Measurements from ENCODE around the gene FSTL4.

FSTL4 gene

GRCh38 chr5:133291524-133291923 is 320.8 kb downstream of the FSTL4 start:
- H3K9me3 ChIP-seq (ENCODE audit: control insufficient read depth, low read length) = no peaks in the 10 kb centered on the region
- H3K36me3 ChIP-seq (ENCODE audit: control insufficient read depth, insufficient read depth, low read length) = no peaks in the 10 kb centered on the region
- 84 to 93% methylated on average over 4 of the region's 4 CpGs for WGBS, 2 experiments (ENCODE audit: insufficient coverage in 2 of 2)
- no peak overlapping the region for H3K27ac ChIP-seq (ENCODE audit: low read depth, low read length, severe bottlenecking)
- no peak overlapping the region for H3K4me3 ChIP-seq (ENCODE audit: extremely low read depth, insufficient read depth, low read length, poor library complexity, severe bottlenecking)
- H3K4me1 ChIP-seq (ENCODE audit: control insufficient read depth, insufficient read depth, low read length, poor library complexity, severe bottlenecking) = peaks cover 4% of the 10 kb centered on the region

DNA sequence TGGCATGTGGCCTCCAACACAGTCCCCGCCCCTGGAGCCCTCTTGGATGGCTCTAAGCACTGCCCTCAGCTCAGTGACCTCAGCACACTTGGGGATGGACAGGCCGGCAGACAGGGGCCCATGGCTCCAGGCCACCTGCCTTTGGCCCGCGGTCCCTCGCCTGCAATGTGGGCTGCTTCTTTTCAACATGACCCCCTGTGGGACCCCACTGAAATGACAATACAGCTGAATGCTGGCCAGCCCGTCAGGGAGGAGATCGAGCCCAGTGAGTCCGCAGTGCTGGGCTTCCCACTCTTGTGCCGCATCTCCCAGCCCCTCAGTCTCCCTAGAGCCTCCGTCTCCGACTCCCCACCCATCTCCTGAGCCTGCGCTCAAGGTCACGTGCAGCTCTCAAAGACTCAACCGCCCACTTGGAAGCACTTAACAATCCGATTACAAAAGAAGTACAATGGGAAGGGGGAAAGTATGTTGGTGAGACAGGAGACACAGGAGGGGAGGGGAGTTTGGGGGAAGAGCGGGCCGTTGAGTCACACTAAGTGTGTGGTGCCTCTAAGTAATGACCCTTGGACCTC is 321.6 kb downstream of the FSTL4 start:
- WGBS, 2 experiments (ENCODE audit: insufficient coverage in 2 of 2) = 79 to 82% methylated on average over 11 to 14 of the region's 17 CpGs
- no peaks in the 10 kb centered on the region for H3K9me3 ChIP-seq (ENCODE audit: control insufficient read depth, low read length)
- H3K4me3 ChIP-seq (ENCODE audit: extremely low read depth, insufficient read depth, low read length, poor library complexity, severe bottlenecking) = no peak overlapping the region
- H3K4me1 ChIP-seq (ENCODE audit: control insufficient read depth, insufficient read depth, low read length, poor library complexity, severe bottlenecking) = peaks cover 4% of the 10 kb centered on the region
- no peak overlapping the region for H3K27ac ChIP-seq (ENCODE audit: low read depth, low read length, severe bottlenecking)
- H3K36me3 ChIP-seq (ENCODE audit: control insufficient read depth, insufficient read depth, low read length) = no peaks in the 10 kb centered on the region

GRCh38 chr5:133289686-133290367 is 322.5 kb downstream of the FSTL4 start:
- no peaks in the 10 kb centered on the region for H3K9me3 ChIP-seq (ENCODE audit: control insufficient read depth, low read length)
- H3K4me3 ChIP-seq (ENCODE audit: extremely low read depth, insufficient read depth, low read length, poor library complexity, severe bottlenecking) = no peak overlapping the region
- no peak overlapping the region for H3K27ac ChIP-seq (ENCODE audit: low read depth, low read length, severe bottlenecking)
- no peaks in the 10 kb centered on the region for H3K36me3 ChIP-seq (ENCODE audit: control insufficient read depth, insufficient read depth, low read length)
- H3K4me1 ChIP-seq (ENCODE audit: control insufficient read depth, insufficient read depth, low read length, poor library complexity, severe bottlenecking) = peaks cover 4% of the 10 kb centered on the region
- 82 to 89% methylated on average over 9 of the region's 9 CpGs for WGBS, 2 experiments (ENCODE audit: insufficient coverage in 2 of 2)

DNA sequence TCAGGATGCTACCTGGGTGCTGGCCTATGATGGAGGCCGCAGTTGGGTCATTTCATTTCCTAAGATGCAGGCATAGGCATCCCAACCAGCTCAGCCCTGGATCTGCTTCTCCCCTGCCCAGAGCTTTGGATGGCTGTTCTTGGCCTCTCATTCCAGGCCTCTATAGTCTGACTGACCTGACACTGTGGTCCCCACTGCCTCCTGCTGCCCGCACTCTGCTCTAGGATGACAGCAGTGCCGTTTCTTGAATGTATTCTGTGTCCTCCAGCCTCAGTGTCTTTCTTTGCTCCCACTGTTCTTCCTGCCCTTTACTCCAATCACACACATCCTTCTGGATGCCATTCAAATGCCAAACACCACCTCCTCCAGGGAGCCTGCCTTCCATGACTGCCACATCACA is 324.8 kb downstream of the FSTL4 start:
- H3K4me1 ChIP-seq (ENCODE audit: control insufficient read depth, insufficient read depth, low read length, poor library complexity, severe bottlenecking) = peaks cover 4% of the 10 kb centered on the region
- no peak overlapping the region for H3K4me3 ChIP-seq (ENCODE audit: extremely low read depth, insufficient read depth, low read length, poor library complexity, severe bottlenecking)
- H3K9me3 ChIP-seq (ENCODE audit: control insufficient read depth, low read length) = no peaks in the 10 kb centered on the region
- no peaks in the 10 kb centered on the region for H3K36me3 ChIP-seq (ENCODE audit: control insufficient read depth, insufficient read depth, low read length)
- H3K27ac ChIP-seq (ENCODE audit: low read depth, low read length, severe bottlenecking) = no peak overlapping the region
- WGBS, 2 experiments (ENCODE audit: insufficient coverage in 2 of 2) = 61 to 64% methylated on average over 3 of the region's 3 CpGs

DNA sequence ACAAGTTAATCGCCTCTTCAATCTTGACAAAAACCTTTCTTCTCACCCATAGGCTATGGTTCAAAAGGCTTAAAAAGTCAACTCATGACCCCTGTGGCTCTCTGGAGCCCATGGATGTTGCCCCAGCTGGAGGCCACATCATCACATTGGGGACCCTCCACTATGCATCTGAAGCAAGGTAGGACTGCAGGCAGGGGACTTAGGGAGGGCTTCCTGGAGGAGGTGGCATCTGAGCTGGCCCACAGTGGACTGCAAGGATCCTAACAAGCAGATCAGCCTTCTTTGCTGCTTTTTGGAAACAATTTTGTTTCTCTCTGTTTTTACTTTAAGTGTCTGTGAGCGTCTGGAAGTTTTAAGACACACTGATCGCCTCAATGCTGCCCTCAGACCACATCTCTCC is 325.9 kb downstream of the FSTL4 start:
- H3K4me3 ChIP-seq (ENCODE audit: extremely low read depth, insufficient read depth, low read length, poor library complexity, severe bottlenecking) = no peak overlapping the region
- H3K27ac ChIP-seq (ENCODE audit: low read depth, low read length, severe bottlenecking) = no peak overlapping the region
- H3K4me1 ChIP-seq (ENCODE audit: control insufficient read depth, insufficient read depth, low read length, poor library complexity, severe bottlenecking) = no peaks in the 10 kb centered on the region
- H3K36me3 ChIP-seq (ENCODE audit: control insufficient read depth, insufficient read depth, low read length) = no peaks in the 10 kb centered on the region
- WGBS, 2 experiments (ENCODE audit: insufficient coverage in 2 of 2) = 75 to 100% methylated on average over 1 of the region's 3 CpGs
- H3K9me3 ChIP-seq (ENCODE audit: control insufficient read depth, low read length) = no peaks in the 10 kb centered on the region

DNA sequence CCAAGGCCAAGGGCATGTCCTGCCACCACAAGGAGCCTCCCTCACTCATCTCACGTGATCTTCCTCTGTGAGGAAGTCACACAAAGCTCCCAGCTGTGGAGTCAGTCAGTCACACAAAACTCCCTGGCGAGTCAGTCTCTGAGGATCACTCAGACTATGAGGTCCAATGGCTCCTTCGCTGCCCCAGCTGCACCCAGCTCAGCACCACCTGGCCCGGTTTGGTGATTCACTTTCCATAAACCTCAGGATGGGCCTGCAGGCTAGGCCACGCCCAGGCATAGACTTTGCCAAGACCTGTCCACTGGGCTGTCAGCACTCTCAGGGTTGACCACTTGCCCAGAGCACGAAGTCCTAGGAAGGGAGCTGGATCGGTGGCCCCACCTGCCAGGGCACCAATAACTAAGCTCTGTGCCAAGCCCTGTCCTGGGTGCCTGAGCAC is 326.7 kb downstream of the FSTL4 start:
- 92 to 93% methylated on average over 7 of the region's 7 CpGs for WGBS, 2 experiments (ENCODE audit: insufficient coverage in 2 of 2)
- Histone ChIP-seq H3K4me3 (ENCODE audit: extremely low read depth, insufficient read depth, low read length, poor library complexity, severe bottlenecking) (no peak overlapping the region), H3K27ac (ENCODE audit: low read depth, low read length, severe bottlenecking) (no peak overlapping the region), H3K4me1 (ENCODE audit: control insufficient read depth, insufficient read depth, low read length, poor library complexity, severe bottlenecking) (no peaks in the 10 kb centered on the region), H3K9me3 (ENCODE audit: control insufficient read depth, low read length) (no peaks in the 10 kb centered on the region), H3K36me3 (ENCODE audit: control insufficient read depth, insufficient read depth, low read length) (no peaks in the 10 kb centered on the region)

- 76 to 80% methylated on average over 1 to 2 of the region's 3 CpGs for WGBS, 2 experiments (ENCODE audit: insufficient coverage in 2 of 2)
- no peak overlapping the region for H3K27ac ChIP-seq (ENCODE audit: low read depth, low read length, severe bottlenecking)
- H3K4me1 ChIP-seq (ENCODE audit: control insufficient read depth, insufficient read depth, low read length, poor library complexity, severe bottlenecking) = no peaks in the 10 kb centered on the region
- no peak overlapping the region for H3K4me3 ChIP-seq (ENCODE audit: extremely low read depth, insufficient read depth, low read length, poor library complexity, severe bottlenecking)
- peaks cover 2% of the 10 kb centered on the region for H3K9me3 ChIP-seq (ENCODE audit: control insufficient read depth, low read length)
- no peaks in the 10 kb centered on the region for H3K36me3 ChIP-seq (ENCODE audit: control insufficient read depth, insufficient read depth, low read length)
These were observed 328.0 kb downstream of the FSTL4 start for GRCh38 chr5:133284306-133284705.

GRCh38 chr5:133278317-133278716 is 334.0 kb downstream of the FSTL4 start:
- Histone ChIP-seq H3K4me1 (ENCODE audit: control insufficient read depth, insufficient read depth, low read length, poor library complexity, severe bottlenecking) (peaks cover 12% of the 10 kb centered on the region), H3K9me3 (ENCODE audit: control insufficient read depth, low read length) (peaks cover 4% of the 10 kb centered on the region), H3K27ac (ENCODE audit: low read depth, low read length, severe bottlenecking) (no peak overlapping the region), H3K4me3 (ENCODE audit: extremely low read depth, insufficient read depth, low read length, poor library complexity, severe bottlenecking) (no peak overlapping the region), H3K36me3 (ENCODE audit: control insufficient read depth, insufficient read depth, low read length) (no peaks in the 10 kb centered on the region)
- 88 to 97% methylated on average over 3 to 4 of the region's 4 CpGs for WGBS, 2 experiments (ENCODE audit: insufficient coverage in 2 of 2)

GRCh38 chr5:133277744-133278143 is 334.6 kb downstream of the FSTL4 start:
- Histone ChIP-seq H3K4me3 (ENCODE audit: extremely low read depth, insufficient read depth, low read length, poor library complexity, severe bottlenecking) (no peak overlapping the region), H3K27ac (ENCODE audit: low read depth, low read length, severe bottlenecking) (no peak overlapping the region), H3K9me3 (ENCODE audit: control insufficient read depth, low read length) (peaks cover 4% of the 10 kb centered on the region), H3K36me3 (ENCODE audit: control insufficient read depth, insufficient read depth, low read length) (no peaks in the 10 kb centered on the region), H3K4me1 (ENCODE audit: control insufficient read depth, insufficient read depth, low read length, poor library complexity, severe bottlenecking) (peaks cover 12% of the 10 kb centered on the region)
- WGBS, 2 experiments (ENCODE audit: insufficient coverage in 2 of 2) = 95 to 96% methylated on average over 7 to 8 of the region's 8 CpGs

DNA sequence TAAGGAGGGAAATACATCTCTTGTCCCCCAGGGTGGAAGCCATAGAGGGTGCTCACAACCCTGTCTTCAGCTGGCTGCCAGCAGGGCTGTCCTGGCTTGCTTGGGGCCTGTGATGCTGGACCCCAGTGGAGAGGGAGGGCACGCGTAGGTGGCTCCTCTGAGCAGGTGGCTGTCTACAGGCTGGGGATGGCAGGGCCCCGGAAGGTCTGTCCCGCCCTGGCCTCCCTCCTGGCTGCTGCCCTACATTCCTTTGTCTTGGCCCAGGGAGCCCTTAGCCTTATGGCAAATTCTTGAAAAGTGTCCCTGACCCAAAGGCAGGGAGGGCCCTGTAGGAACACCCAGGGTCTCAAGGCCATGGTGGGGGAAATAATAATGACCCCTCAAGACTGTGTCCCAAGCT is 336.2 kb downstream of the FSTL4 start:
- Histone ChIP-seq H3K27ac (ENCODE audit: low read depth, low read length, severe bottlenecking) (no peak overlapping the region), H3K9me3 (ENCODE audit: control insufficient read depth, low read length) (peaks cover 4% of the 10 kb centered on the region), H3K4me3 (ENCODE audit: extremely low read depth, insufficient read depth, low read length, poor library complexity, severe bottlenecking) (no peak overlapping the region), H3K36me3 (ENCODE audit: control insufficient read depth, insufficient read depth, low read length) (no peaks in the 10 kb centered on the region), H3K4me1 (ENCODE audit: control insufficient read depth, insufficient read depth, low read length, poor library complexity, severe bottlenecking) (peaks cover 12% of the 10 kb centered on the region)
- WGBS, 2 experiments (ENCODE audit: insufficient coverage in 2 of 2) = 93% methylated on average over 4 of the region's 4 CpGs

- H3K9me3 ChIP-seq (ENCODE audit: control insufficient read depth, low read length) = peaks cover 4% of the 10 kb centered on the region
- H3K27ac ChIP-seq (ENCODE audit: low read depth, low read length, severe bottlenecking) = no peak overlapping the region
- 73 to 81% methylated on average over 2 to 3 of the region's 7 CpGs for WGBS, 2 experiments (ENCODE audit: insufficient coverage in 2 of 2)
- H3K4me1 ChIP-seq (ENCODE audit: control insufficient read depth, insufficient read depth, low read length, poor library complexity, severe bottlenecking) = peaks cover 12% of the 10 kb centered on the region
- H3K4me3 ChIP-seq (ENCODE audit: extremely low read depth, insufficient read depth, low read length, poor library complexity, severe bottlenecking) = no peak overlapping the region
- H3K36me3 ChIP-seq (ENCODE audit: control insufficient read depth, insufficient read depth, low read length) = no peaks in the 10 kb centered on the region
These were observed 336.7 kb downstream of the FSTL4 start for GRCh38 chr5:133275631-133276030.
